ENCODE data around the gene COMMD3. TPM values are rescaled to one million over a fixed set of nuclear protein-coding genes. Genes with fewer than 3 reads are reported as not detected.

COMMD3 gene
- total RNA-seq, 4 donors from 2014 or later: 29.9 to 41.3 (median 31.4) TPM

DNA sequence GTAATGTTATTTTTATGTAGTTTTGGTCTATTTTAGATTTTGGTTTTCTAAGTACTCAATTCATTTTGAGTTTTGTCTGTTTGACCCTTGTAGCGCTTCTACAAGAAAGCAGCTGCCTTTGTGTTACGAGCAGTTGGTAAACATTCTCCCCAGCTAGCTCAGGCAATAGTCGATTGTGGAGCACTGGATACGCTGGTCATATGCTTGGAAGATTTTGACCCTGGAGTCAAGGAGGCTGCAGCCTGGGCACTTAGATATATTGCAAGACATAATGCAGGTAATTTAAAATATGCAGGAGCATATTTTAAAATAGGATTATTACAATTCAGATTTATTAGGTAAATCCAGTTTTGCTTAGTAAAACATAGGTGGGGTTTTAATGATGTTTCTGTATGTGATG, 52.2 kb downstream of the COMMD3 start:
- no peak for TF ChIP-seq POLR2A (IDR thresholded peaks at IDR 0.05)
- TF ChIP-seq, protein P1, sequence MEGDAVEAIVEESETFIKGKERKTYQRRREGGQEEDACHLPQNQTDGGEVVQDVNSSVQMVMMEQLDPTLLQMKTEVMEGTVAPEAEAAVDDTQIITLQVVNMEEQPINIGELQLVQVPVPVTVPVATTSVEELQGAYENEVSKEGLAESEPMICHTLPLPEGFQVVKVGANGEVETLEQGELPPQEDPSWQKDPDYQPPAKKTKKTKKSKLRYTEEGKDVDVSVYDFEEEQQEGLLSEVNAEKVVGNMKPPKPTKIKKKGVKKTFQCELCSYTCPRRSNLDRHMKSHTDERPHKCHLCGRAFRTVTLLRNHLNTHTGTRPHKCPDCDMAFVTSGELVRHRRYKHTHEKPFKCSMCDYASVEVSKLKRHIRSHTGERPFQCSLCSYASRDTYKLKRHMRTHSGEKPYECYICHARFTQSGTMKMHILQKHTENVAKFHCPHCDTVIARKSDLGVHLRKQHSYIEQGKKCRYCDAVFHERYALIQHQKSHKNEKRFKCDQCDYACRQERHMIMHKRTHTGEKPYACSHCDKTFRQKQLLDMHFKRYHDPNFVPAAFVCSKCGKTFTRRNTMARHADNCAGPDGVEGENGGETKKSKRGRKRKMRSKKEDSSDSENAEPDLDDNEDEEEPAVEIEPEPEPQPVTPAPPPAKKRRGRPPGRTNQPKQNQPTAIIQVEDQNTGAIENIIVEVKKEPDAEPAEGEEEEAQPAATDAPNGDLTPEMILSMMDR (IDR thresholded peaks at IDR 0.05): no peak
- no peak for DNase-seq
- Histone ChIP-seq H3K9me3 (no peaks in the 10 kb centered on the region), H3K36me3 (no peaks in the 10 kb centered on the region), H3K27me3 (no peaks in the 10 kb centered on the region), H3K27ac (no peak overlapping the region), H3K4me1 (no peaks in the 10 kb centered on the region), H3K4me3 (replicated peaks in 1 of 3) (no peak overlapping the region)
- intact Hi-C loops (cut with DNase I): no loop called here
- 87 to 89% methylated on average over 4 of the region's 4 CpGs for WGBS, 2 donors

DNA sequence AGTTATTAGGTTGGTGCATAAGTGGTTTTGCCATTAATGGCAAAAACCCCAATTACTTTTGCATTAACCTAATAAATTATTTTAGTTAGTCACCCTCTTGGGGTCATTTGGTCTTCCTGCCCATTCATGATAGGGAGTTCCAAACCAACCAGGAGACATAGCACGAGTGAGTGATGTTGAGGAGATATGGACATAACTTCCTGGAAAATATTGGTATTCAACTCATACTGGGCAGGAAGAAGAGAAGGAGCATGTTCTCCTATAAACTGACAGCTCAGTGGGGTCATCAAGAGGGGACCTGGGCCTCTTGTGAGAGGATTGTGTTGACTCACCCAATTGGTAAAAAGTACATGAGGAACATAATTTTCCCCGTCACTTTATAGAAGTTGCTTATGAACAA, 52.8 kb downstream of the COMMD3 start:
- DNase-seq: no peak
- Histone ChIP-seq H3K4me1 (no peaks in the 10 kb centered on the region), H3K4me3 (replicated peaks in 1 of 3) (no peak overlapping the region), H3K27me3 (no peaks in the 10 kb centered on the region), H3K36me3 (no peaks in the 10 kb centered on the region), H3K9me3 (no peaks in the 10 kb centered on the region), H3K27ac (no peak overlapping the region)
- WGBS, 2 donors: 50 to 72% methylated on average over 2 of the region's 2 CpGs
- intact Hi-C loops (cut with DNase I): no loop called here
- TF ChIP-seq, protein P1 (IDR thresholded peaks at IDR 0.05): no peak
- TF ChIP-seq POLR2A (IDR thresholded peaks at IDR 0.05): no peak

DNA sequence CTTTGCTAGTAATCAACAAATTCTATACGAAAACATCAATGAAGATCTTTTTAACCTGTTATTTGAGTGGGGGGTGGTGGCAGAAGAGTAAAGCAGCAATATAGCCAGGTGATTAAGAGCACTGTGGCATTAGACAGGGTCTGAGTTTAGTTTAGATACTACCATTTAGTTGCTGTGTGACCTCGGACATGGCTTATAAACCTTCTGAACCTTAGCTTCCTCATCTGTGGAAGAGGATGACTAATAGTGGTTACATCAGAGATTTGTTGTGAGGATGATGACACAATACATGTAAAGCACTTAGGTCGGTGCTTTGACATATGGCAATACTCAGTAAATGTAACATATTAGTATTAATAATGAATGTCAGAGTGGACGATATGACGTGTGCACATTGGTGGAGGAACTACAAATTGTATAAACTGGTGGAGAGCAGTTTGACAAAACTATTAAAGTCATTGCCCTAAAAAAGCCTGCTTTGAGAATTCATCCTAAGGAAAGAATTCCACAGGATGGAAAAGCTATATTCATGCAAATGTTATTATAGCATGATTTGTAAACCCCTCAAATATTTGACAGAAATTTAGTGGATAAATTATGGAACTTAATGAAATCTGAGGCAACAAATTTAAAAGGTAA, 53.4 kb downstream of the COMMD3 start:
- Histone ChIP-seq H3K27ac (no peak overlapping the region), H3K4me3 (replicated peaks in 1 of 3) (no peak overlapping the region), H3K4me1 (no peaks in the 10 kb centered on the region), H3K27me3 (no peaks in the 10 kb centered on the region), H3K9me3 (no peaks in the 10 kb centered on the region), H3K36me3 (no peaks in the 10 kb centered on the region)
- 89 to 93% methylated on average over 5 of the region's 5 CpGs for WGBS, 2 donors
- TF ChIP-seq POLR2A (IDR thresholded peaks at IDR 0.05): no peak
- TF ChIP-seq, protein P1 (IDR thresholded peaks at IDR 0.05): no peak
- intact Hi-C loops (cut with DNase I): no loop called here
- no peak for DNase-seq

Small RNAs within 50 kb of the gene (small RNA-seq; reads per million reads assigned to genes)
- not detected for gene AL158211.3

Other genes starting within 250 kb of the COMMD3 start
- gene EBLN1, start 98.4 kb upstream of the COMMD3 start, total RNA-seq: not detected
- 10 to 100 TPM; 41.2 to 73.5 (median 59.0) TPM for gene BMI1, start 4.7 kb downstream of the COMMD3 start, total RNA-seq
- gene SPAG6, start 29.1 kb downstream of the COMMD3 start, total RNA-seq: under 1 TPM in 1 of 4 donors, not detected in 3; 0.27 TPM

Data from thyroid gland (tissue), 4 donors.